NCI-H69 (cell line): Measurements from ENCODE around the gene ERCC2.
A peak's percentile ranks its signal among the peaks of the same experiment; 100 is the strongest.
"Not testable (repeated sequence)": the region's sequence is repeated elsewhere in the genome, so short reads cannot be mapped to it uniquely, and the experiment has no call there.

Source experiments
- DNase-seq: peaks from one replicate; lab custom pipeline; 2025; lab: John Stamatoyannopoulos, UW

ERCC2 gene

GRCh38 chr19:45354241-45354842 is 16.0 kb downstream of the ERCC2 start:
- no peak for DNase-seq

GRCh38 chr19:45352914-45353796 is 17.2 kb downstream of the ERCC2 start:
- DNase-seq, result no peak

GRCh38 chr19:45352471-45352870 is 17.9 kb downstream of the ERCC2 start:
- DNase-seq, result no peak

GRCh38 chr19:45352062-45352461 is 18.3 kb downstream of the ERCC2 start:
- no peak for DNase-seq

- DNase-seq, result no peak
Observed at GRCh38 chr19:45351401-45351952, 18.9 kb downstream of the ERCC2 start.

GRCh38 chr19:45350477-45351058 is 19.8 kb downstream of the ERCC2 start:
- DNase-seq, result no peak

GRCh38 chr19:45349430-45349941 is 20.9 kb downstream of the ERCC2 start:
- no peak for DNase-seq

GRCh38 chr19:45349126-45349415 is 21.3 kb downstream of the ERCC2 start:
- DNase-seq, result no peak

- no peak for DNase-seq
Observed at GRCh38 chr19:45348367-45349125, 21.8 kb downstream of the ERCC2 start.

GRCh38 chr19:45347570-45348366 is 22.6 kb downstream of the ERCC2 start:
- no peak for DNase-seq

GRCh38 chr19:45346449-45346848 is 23.9 kb downstream of the ERCC2 start:
- peak; percentile 24 for DNase-seq

- no peak for DNase-seq
Observed at GRCh38 chr19:45345506-45345860, 24.9 kb downstream of the ERCC2 start.

GRCh38 chr19:45344621-45345505 is 25.5 kb downstream of the ERCC2 start:
- DNase-seq, result no peak

GRCh38 chr19:45342911-45343310 is 27.5 kb downstream of the ERCC2 start:
- no peak for DNase-seq

- DNase-seq, result peak; percentile 60
Observed at GRCh38 chr19:45340899-45341453, 29.4 kb downstream of the ERCC2 start.

GRCh38 chr19:45340232-45340898 is 30.0 kb downstream of the ERCC2 start, which contains the start of gene KLC3:
TSS of gene KLC3 (plus strand) at chr19:45340750. CDS start at chr19:45345542, 4,792 bp downstream.
- peak; percentile 80 for DNase-seq

- no peak for DNase-seq
Observed at GRCh38 chr19:45339629-45340028, 30.7 kb downstream of the ERCC2 start.

- no peak for DNase-seq
Observed at GRCh38 chr19:45336696-45337251, 33.6 kb downstream of the ERCC2 start.

- not testable (repeated sequence) for DNase-seq
Observed at GRCh38 chr19:45334881-45335280, 35.5 kb downstream of the ERCC2 start.
